Measurements from ENCODE around the gene COL5A3. TPM values are rescaled to one million over a fixed set of nuclear protein-coding genes. Genes with fewer than 3 reads are reported as not detected.
A peak's percentile ranks its signal among the peaks of the same experiment; 100 is the strongest.

COL5A3 gene
- total RNA-seq, 2 donors from 2014 or later, result 6.8 to 7.2 TPM

- Histone ChIP-seq H3K4me3 (no peak overlapping the region), H3K4me1 (peaks cover 0 to 20% of the 10 kb centered on the region in 2 donors), H3K36me3 (peaks cover 16% of the 10 kb centered on the region), H3K27me3 (no peaks in the 10 kb centered on the region), H3K9me3 (no peaks in the 10 kb centered on the region), H3K27ac (peak overlapping the region; percentile 35 to 56)
- peak in 1 of 2 donors; percentile 50 for TF ChIP-seq CTCF (IDR thresholded peaks at IDR 0.05)
- DNase-seq (ENCODE audit: low spot score), result no peak
These were observed 8.4 kb downstream of the COL5A3 start for GRCh38 chr19:10001899-10002298.

GRCh38 chr19:10000171-10000826 is 10.0 kb downstream of the COL5A3 start:
- H3K36me3 ChIP-seq, result peaks cover 14% of the 10 kb centered on the region
- H3K4me3 ChIP-seq, result no peak overlapping the region
- H3K27me3 ChIP-seq, result no peaks in the 10 kb centered on the region
- DNase-seq (ENCODE audit: low spot score), result peak; percentile 59
- peaks cover 0 to 11% of the 10 kb centered on the region in 2 donors for H3K4me1 ChIP-seq
- peak; percentile 28 to 65 for TF ChIP-seq CTCF (IDR thresholded peaks at IDR 0.05)
- no peak overlapping the region for H3K27ac ChIP-seq
- no peaks in the 10 kb centered on the region for H3K9me3 ChIP-seq

- peaks cover 26% of the 10 kb centered on the region for H3K36me3 ChIP-seq
- no peak overlapping the region for H3K4me3 ChIP-seq
- no peaks in the 10 kb centered on the region for H3K4me1 ChIP-seq
- no peaks in the 10 kb centered on the region for H3K9me3 ChIP-seq
- DNase-seq (ENCODE audit: low spot score), result no peak
- no peaks in the 10 kb centered on the region for H3K27me3 ChIP-seq
- no peak overlapping the region for H3K27ac ChIP-seq
- no peak for TF ChIP-seq CTCF (IDR thresholded peaks at IDR 0.05)
These were observed 13.8 kb downstream of the COL5A3 start for GRCh38 chr19:9996541-9996940.

- Histone ChIP-seq H3K27me3 (no peaks in the 10 kb centered on the region), H3K9me3 (no peaks in the 10 kb centered on the region), H3K27ac (no peak overlapping the region), H3K4me1 (no peaks in the 10 kb centered on the region), H3K4me3 (no peak overlapping the region), H3K36me3 (peaks cover 29% of the 10 kb centered on the region)
- TF ChIP-seq CTCF (IDR thresholded peaks at IDR 0.05), result no peak
- no peak for DNase-seq (ENCODE audit: low spot score)
These were observed 14.3 kb downstream of the COL5A3 start for GRCh38 chr19:9995999-9996398.

- no peaks in the 10 kb centered on the region for H3K4me1 ChIP-seq
- H3K4me3 ChIP-seq, result no peak overlapping the region
- no peak for TF ChIP-seq CTCF (IDR thresholded peaks at IDR 0.05)
- DNase-seq (ENCODE audit: low spot score), result no peak
- peaks cover 29% of the 10 kb centered on the region for H3K36me3 ChIP-seq
- no peaks in the 10 kb centered on the region for H3K27me3 ChIP-seq
- H3K9me3 ChIP-seq, result no peaks in the 10 kb centered on the region
- H3K27ac ChIP-seq, result no peak overlapping the region
These were observed 15.2 kb downstream of the COL5A3 start for GRCh38 chr19:9995084-9995483.
